Activated CD8-positive, alpha-beta memory T cell treated with anti-CD3 and anti-CD28 coated beads, Interleukin-2, amount 50 U/mL, for 4 hours (primary cell): Measurements from ENCODE around the gene PHF20.
"Not testable (repeated sequence)": the region's sequence is repeated elsewhere in the genome, so short reads cannot be mapped to it uniquely, and the experiment has no call there.

ENCODE experiments used
- DNase-seq: peaks from one replicate; pipeline ENCODE4 v3.0.0-alpha.2; 2020

The PHF20 gene

DNA sequence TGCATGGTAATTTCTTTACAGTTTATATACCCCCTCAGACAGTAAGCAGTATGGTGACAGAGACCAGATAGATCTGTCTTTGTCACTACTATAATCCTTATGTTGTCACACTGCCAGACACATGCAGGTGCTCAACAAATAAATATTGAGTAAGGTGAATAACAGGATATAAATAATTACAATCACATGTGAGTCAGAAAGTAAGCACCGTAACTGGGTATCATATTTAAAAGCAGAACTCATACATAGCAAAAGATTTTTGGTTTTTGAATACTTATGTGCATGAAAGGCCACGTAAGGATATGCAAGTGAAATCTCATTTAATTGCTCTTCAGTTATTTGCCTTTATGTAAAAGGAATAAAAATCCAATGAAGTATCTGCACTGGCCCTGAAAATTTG, 214.0 kb downstream of the PHF20 start:
- no peak for DNase-seq

DNA sequence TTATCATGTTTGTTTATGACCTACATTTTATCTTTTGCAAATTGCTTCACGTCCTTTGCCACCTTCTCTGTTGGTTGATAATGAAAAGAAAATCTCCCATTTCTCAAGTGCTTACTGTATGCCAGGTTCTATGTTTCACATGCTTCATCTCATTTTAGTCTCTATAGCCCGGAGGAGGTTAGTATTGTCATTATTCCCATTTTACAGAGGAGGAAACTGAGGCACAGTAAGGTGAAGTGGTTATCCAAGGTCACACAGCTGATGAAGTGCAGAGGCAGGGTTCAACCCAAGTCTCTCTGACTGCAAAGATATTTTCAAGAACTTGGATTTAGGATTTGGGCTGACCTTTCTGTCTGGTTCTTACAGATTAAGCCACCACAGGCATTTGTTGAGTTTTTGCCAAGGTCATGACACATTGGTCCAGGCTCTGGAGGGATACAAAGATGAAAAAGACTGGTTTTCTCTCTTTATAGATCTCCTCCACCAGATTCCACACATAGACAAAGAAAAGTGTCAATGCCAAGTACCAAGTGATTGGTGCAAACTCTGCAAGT, 217.2 kb downstream of the PHF20 start:
- DNase-seq = no peak

DNA sequence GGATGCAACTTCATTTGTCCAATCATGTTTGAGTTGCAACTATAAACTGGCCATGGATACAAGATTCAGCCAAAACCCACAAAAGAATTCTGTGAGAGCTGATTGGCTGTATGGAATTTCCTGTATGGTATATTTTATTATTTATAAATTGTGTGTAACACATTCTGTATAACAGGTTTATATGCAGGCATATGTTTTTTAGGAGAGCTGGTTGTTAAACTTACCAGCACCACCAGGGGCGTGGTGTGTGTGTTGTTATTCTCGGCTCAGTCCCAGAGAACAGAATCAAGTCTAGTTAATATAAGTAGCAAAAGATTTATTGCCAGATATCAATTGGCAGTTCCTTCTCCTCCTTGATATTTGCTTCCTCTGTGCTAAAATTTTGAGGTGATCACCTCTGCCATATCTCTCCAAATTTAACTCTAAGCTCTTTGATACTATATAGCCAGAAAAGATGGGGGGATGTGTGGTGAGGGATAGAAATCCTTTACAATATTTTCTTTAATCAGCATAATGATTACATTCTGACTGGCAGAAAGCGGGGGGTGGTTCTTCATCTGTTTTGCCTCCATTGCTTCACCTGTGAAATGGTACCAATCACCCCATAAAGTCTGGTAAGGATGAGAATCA, 219.4 kb downstream of the PHF20 start:
- no peak for DNase-seq

DNA sequence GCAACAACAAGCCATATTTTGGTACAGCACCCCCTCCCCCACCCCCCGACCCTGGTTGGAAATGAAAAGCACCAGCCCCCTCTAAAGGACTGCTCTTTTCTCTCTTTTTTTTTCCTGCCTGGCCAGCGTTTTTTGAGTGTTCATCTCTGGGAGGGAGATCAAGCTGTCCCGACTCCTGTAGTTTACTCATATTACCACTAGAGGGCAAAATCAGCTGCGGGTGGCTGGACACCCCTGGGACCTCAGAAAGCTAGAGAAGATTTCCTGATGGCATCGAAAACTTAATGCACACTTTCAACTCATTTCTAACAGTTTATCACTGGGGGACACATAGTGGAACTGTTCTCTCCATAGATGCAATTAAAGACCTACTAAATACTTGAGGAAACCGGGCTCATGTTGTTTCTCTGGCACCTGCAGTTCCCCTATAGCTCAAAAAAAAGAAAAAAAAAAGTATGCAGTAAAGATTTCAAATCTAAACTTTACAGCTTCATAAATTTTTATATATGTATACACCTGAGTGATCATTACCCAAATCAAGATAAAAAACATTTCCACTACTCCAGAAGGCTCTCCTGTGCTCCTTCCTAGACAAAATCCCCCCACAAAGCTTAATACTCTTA, 221.0 kb downstream of the PHF20 start:
- peak; percentile 36 for DNase-seq

DNA sequence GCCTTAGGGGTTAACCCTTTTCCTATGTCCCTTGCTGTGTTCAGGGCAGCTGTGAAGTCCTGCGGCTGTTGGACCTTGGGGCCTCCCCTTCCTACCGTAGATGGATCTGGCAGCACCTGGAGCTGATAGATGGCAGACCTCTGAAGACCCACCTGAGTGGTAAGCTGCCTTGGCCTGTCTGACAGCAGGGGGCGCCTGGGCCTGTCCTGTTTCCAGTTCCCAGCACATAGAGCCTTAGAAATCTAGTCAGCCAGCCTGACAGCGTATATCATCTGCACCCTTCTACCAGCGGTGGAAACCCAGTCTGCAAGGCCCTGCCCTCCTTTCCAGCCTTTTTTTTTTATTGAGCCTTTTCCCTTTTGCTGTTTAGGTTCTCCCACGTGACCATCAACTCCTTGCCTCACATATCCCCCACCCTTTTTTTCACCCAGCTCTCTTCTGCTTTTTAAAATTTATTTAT, 223.2 kb downstream of the PHF20 start:
- DNase-seq = peak; percentile 85

- DNase-seq = not testable (repeated sequence)
Measured at GRCh38 chr20:35996492-35996891, 224.7 kb downstream of the PHF20 start.
